Adrenal gland (tissue), 12 donors: ENCODE results near the gene PLEKHH1. TPM values are rescaled to one million over a fixed set of nuclear protein-coding genes. Genes with fewer than 3 reads are reported as not detected.

Source experiments
- DNase-seq, 7 donors: peaks; one replicate each; pipeline ENCODE4 v3.0.0-alpha.2; 2019 to 2020
- H3K27ac ChIP-seq, 5 donors: fragments of 200-600 bp; sonication (generic) in 4 of 5; 1 replicate in 3 of 5; 2 replicates in 2 of 5; pipeline versions ENCODE4 v1.5.1 to v1.8.0; 2016 to 2020; ENCODE audit warnings: mild to moderate bottlenecking in 1 of 5
- H3K27me3 ChIP-seq: fragments of 200-600 bp; 2 replicates; pipeline ENCODE4 v1.8.0; 2021
- H3K36me3 ChIP-seq, 2 donors: fragments of 200-600 bp; replicated peaks in 1 of 2; 1 replicate in 1 of 2; 2 replicates in 1 of 2; pipeline versions ENCODE4 v1.5.1 to v1.8.0; 2018 to 2022
- H3K4me1 ChIP-seq, 2 donors: fragments of 200-600 bp; replicated peaks in 1 of 2; 1 replicate in 1 of 2; 2 replicates in 1 of 2; pipeline versions ENCODE4 v1.5.1 to v1.8.0; 2018 to 2021
- H3K4me3 ChIP-seq, 4 donors: fragments of 200-600 bp; sonication (generic) in 3 of 4; one replicate each; pipeline ENCODE4 v1.5.1; 2016 to 2018
- H3K9me3 ChIP-seq, 3 donors: fragments of 200-600 bp; sonication (generic) in 1 of 3; replicated peaks in 1 of 3; 1 replicate in 2 of 3; 2 replicates in 1 of 3; pipeline versions ENCODE4 v1.5.1 to v1.8.0; 2016 to 2021
- CTCF ChIP-seq, 6 experiments: fragments of 450-650 bp in 4 of 6; fragments of 200-600 bp in 2 of 6; sonication (generic) in 1 of 6; IDR thresholded peaks; 1 replicate in 5 of 6; 2 replicates in 1 of 6; pipeline versions ENCODE4 v1.5.1 to v1.8.0; 2016 to 2021; ENCODE audit warnings: antibody characterized with exemption in 6 of 6, mild to moderate bottlenecking in 2 of 6, moderate library complexity in 1 of 6
- POLR2A ChIP-seq, 2 donors: fragments of 450-650 bp; IDR thresholded peaks; one replicate each; pipeline ENCODE4 v1.6.1; 2017; ENCODE audit warnings: antibody characterized with exemption in 2 of 2, mild to moderate bottlenecking in 2 of 2, moderate library complexity in 1 of 2
- WGBS, 4 donors: extraction: QIAGEN DNeasy Blood & Tissue Kit in 2 of 4; methylation state at CpG; one replicate each; pipeline versions ENCODE4 v1.1.5 to v1.1.7; 2013 to 2017; 5-methylcytosine and 5-hydroxymethylcytosine counted together
- intact Hi-C, 2 donors: fragments of 100-400 bp; cut with DNase I; formaldehyde crosslinking; loops; one replicate each; pipeline versions ENCODE4 v1.14.1 to v1.15.0; 2022 to 2023
- polyA plus RNA-seq, 3 donors: library from polyadenylated mRNA; stranded (reverse); fragments of 200-250 nt in 2 of 3; fragments of 350-450 nt in 1 of 3; fragmentation: Illumina TruSeq in 1 of 3; extraction: RNeasy Lipid Tissue Mini Kit (QIAGEN cat#74804) in 1 of 3; gene quantifications; one replicate each; pipeline ENCODE4 v1.2.3, GENCODE V29; 2013 to 2014
- total RNA-seq, 9 donors: library from RNA; depleted of rRNA in 4 of 9; stranded (reverse); fragments of >200 nt in 4 of 9; fragments of 120-200 nt in 1 of 9; fragmentation: NEBNext Ultra II Directional in 1 of 9; extraction: Animal tissue kit (Norgen Biotek cat#: 25700) in 1 of 9; gene quantifications; one replicate each; pipeline versions ENCODE4 v1.1.0 to v1.2.4, GENCODE V29; 2013 to 2023
- donor health status: healthy with polysubstance abuse.
- donor health status: Bipolar disorder and iron deficiency.
- donor health status: DM: yes; HTN: yes; CAD: no.
- donor health status: DM: no; HTN: no; CAD: no.
- donor health status: DM: no; HTN: no; CAD: no.
- donor health status: DM: yes; HTN: yes; CAD: no.

Gene PLEKHH1
- total and polyA plus RNA-seq, 12 donors: 8.3 to 50.4 (median 20.2) TPM

- Histone ChIP-seq H3K4me1 (no peaks in the 10 kb centered on the region), H3K4me3 (no peak overlapping the region), H3K27ac (no peak overlapping the region), H3K27me3 (no peaks in the 10 kb centered on the region), H3K9me3 (no peaks in the 10 kb centered on the region), H3K36me3 (no peaks in the 10 kb centered on the region)
- intact Hi-C loops: no loop called here
- DNase-seq: peak in 1 of 7 donors; percentile 22
- 33 to 48% (median 40%) methylated on average over 2 to 3 of the region's 3 CpGs for whole genome bisulfite sequencing, 4 donors
- no peak for TF ChIP-seq CTCF (IDR thresholded peaks at IDR 0.05)
- no peak for TF ChIP-seq POLR2A (IDR thresholded peaks at IDR 0.05)
Observed at GRCh38 chr14:67553547-67553946, 20.5 kb downstream of the PLEKHH1 start.

DNA sequence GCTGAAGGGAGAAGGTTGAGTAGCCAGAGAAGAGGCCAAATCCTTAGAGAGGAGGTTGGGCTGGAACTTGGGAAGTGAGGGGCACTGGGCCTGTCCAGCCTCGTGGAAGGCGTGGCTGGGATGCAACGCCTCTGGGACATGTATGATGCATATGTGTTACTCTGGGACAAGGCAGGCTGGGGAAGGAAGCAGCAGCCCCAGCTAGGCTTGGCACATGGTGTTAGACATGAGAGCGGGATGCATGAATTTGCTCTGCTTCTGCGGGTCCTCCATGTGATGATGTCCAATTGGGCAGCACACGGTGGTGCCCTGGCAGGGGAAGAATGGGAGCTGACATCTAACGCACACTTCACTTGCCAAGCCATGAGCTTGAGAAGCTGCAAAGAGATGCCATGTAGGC, 21.3 kb downstream of the PLEKHH1 start:
- intact Hi-C loops: no loop called here
- WGBS, 4 donors: 93 to 97% (median 96%) methylated on average over 5 to 7 of the region's 7 CpGs
- no peak for TF ChIP-seq POLR2A (IDR thresholded peaks at IDR 0.05)
- no peak for TF ChIP-seq CTCF (IDR thresholded peaks at IDR 0.05)
- no peaks in the 10 kb centered on the region for H3K36me3 ChIP-seq
- DNase-seq: no peak
- H3K27ac ChIP-seq: no peak overlapping the region
- no peaks in the 10 kb centered on the region for H3K9me3 ChIP-seq
- H3K4me1 ChIP-seq: no peaks in the 10 kb centered on the region
- H3K4me3 ChIP-seq: no peak overlapping the region
- H3K27me3 ChIP-seq: no peaks in the 10 kb centered on the region

- no peaks in the 10 kb centered on the region for H3K36me3 ChIP-seq
- DNase-seq: peak in 1 of 7 donors; percentile 5
- intact Hi-C loops: no loop called here
- no peak overlapping the region for H3K4me3 ChIP-seq
- no peak overlapping the region for H3K27ac ChIP-seq
- H3K9me3 ChIP-seq: no peaks in the 10 kb centered on the region
- H3K27me3 ChIP-seq: no peaks in the 10 kb centered on the region
- TF ChIP-seq POLR2A (IDR thresholded peaks at IDR 0.05): no peak
- no peak for TF ChIP-seq CTCF (IDR thresholded peaks at IDR 0.05)
- WGBS, 4 donors: 80 to 95% (median 86%) methylated on average over 10 to 11 of the region's 11 CpGs
- no peaks in the 10 kb centered on the region for H3K4me1 ChIP-seq
Observed at GRCh38 chr14:67555518-67556090, 22.5 kb downstream of the PLEKHH1 start.

DNA sequence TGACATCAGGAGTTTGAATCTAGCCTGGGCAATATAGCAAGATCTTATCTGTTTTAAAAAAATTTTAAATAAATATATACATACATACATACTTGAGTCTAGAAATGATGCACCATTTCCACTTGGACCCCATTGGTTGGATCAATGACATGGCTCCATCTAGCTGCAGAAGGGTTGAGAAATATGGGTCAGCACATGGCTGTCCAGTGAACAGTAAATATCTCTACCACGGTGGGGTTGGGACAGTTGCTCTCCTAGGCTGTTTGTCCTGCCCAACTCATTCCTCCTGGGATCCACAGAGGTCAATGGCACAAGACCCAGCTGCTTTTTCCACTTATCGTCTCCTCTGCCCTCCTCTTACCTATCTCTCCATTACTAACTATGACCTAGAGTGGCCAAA, 23.6 kb downstream of the PLEKHH1 start:
- Histone ChIP-seq H3K36me3 (no peaks in the 10 kb centered on the region), H3K27ac (no peak overlapping the region), H3K4me3 (no peak overlapping the region), H3K27me3 (no peaks in the 10 kb centered on the region), H3K9me3 (no peaks in the 10 kb centered on the region), H3K4me1 (no peaks in the 10 kb centered on the region)
- TF ChIP-seq CTCF (IDR thresholded peaks at IDR 0.05) (no peak), POLR2A (IDR thresholded peaks at IDR 0.05) (no peak)
- WGBS, 4 donors: 71 to 96% (median 88%) methylated on average over 2 of the region's 2 CpGs
- no peak for DNase-seq
- intact Hi-C loops: no loop called here
